WI38 (cell line): ENCODE measurements around the gene MRPL40.
A peak's percentile ranks its signal among the peaks of the same experiment; 100 is the strongest.
"Not testable (repeated sequence)": the region's sequence is repeated elsewhere in the genome, so short reads cannot be mapped to it uniquely, and the experiment has no call there.

Experiments used
- H3K4me3 ChIP-seq: 2 replicates; pipeline ENCODE4 v1.5.1; 2011; ENCODE audit warnings: low read depth, mild to moderate bottlenecking, control low read depth, low read length
- CTCF ChIP-seq: IDR thresholded peaks from 2 replicates; pipeline ENCODE4 v1.5.1; 2012; ENCODE audit warnings: low read depth, mild to moderate bottlenecking, control low read depth, low read length

The MRPL40 gene

DNA sequence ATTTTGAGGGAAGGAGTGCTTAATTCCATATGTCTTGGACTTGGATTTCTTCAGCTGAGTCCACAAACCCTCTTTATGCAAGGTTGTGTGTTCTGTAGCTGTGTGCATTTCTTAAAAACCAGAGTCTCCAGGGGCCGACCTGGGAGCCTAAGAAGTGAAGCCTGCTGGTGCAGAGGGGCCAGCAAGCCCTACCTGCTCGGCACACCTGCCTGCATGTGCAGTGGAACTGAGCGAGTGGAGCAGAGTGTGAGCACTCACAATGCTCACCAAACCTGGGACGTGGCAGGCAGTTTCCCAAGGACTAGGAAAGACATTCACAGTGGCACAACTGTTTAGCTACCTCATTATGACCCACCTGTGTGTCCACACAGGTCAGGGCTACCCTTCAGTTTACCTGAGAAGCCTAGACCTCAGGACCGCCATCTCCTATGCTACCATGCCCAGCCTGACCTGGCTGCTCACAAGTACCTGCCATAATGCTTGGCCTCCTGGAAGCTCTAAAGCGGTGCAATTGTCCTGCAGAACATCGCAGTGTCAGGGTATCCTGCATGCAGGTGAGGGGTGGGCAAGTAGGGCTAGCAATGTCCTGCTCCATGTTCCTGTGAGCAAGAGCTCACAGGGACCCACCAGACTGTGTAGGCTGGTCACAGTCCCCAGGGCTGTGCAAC lies 11.3 kb downstream of the MRPL40 start:
- TF ChIP-seq CTCF: no peak
- no peak overlapping the region for H3K4me3 ChIP-seq

DNA sequence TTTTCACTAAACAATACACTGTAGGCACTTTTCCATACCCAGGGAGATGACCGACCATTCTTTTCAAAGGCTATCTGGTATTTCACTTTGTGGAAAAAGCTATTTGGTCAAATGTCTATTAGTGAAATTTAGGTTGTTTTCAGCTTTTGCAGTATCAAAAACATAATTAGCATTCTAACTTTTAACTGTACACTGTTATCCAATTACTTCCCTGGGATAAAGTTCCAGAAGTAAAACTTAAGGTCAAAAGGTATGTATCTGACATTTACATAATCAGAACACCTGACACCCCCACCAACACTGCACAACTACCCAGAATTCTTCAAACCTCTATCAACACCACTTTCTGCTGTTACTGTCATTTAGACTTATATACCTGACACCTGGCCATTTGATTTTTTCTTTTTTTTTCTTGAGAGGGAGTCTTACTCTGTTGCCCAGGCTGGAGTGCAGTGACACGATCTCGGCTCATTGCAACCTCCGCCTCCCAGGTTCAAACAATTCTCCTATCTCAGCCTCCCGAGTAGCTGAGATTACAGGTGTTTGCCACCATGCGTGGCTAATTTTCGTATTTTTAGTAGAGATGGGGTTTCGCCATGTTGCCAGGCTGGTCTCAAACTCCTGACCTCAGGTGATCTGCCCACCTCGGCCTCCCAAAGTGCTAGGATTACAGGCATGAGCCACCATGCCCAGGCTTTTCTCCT lies 13.1 kb downstream of the MRPL40 start:
- H3K4me3 ChIP-seq: not testable (repeated sequence)

DNA sequence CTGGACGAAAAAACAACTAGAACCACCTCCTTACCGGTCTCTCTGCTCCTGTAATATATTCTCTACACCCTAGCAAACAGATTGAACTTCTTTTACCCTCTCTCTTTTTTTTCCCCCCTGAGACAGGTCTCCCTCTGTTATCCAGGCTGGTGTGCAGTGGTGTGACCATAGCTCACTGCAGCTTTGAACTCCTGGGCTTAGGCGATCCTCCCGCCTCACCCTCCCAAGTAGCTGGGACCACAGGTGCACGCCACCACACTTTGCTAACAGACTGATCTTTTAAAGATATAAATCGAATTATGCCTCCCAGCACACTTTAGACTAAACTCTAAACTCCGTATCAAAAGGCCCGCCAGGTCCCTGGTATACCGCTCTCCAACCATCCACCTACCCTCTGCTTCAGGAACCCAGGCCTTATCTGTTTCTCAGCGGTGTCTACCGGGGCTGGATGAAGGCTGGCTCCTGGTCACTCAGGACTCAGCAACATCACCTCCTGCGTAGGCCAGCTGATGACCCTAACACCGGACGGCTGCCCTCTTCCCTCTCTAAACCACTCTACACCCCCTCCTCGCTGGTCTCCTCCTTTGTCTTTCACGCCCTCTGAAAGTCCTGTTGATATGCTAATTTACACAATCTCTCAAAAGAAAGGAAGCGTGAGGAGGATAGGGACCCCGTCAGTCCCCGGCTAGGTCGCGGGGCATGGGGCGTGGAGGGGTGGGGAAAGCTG lies 14.4 kb downstream of the MRPL40 start:
- H3K4me3 ChIP-seq: peak overlapping the region; percentile 78
- TF ChIP-seq CTCF: no peak

DNA sequence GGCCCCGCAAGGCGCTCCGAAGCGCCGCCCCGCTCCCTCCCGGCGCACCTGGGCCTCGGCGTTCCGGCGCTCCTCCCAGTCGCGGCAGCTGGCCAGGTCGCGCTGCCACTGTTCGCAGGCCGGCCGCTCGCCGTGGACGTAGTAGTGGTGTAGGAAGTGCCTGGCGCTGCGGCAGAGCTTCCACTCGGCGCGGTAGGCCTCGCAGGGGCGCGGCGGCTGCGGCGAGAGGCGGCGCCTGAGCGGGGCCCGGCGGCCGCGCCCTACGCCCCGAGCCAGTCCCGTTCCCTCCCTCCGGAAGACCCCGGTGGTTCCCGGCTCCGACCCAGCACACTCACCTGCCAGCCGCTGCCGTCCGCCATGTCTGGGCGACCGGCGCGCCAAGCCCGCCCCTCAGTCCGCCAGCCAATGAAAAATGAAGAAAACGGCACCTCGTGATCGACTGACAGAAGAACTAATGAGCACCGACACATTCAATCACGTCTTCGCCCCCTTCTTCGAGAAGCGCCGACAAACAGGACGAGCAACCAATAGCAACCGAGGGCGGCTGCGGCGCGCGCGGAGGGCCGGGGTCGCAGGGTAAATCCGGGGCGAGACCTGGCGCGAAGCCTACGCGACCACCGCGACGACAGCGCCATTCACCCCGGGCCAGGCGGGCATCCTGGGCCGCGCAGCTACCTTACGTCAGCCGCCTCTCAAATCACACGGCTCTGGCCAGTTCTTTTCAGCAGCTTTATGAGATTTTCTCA lies 15.2 kb downstream of the MRPL40 start, which contains the start of gene C22orf39:
C22orf39 (minus strand) TSS at position 382 of the 746 bp plus-strand sequence; CDS start at position 359, 23 bp downstream.
- TF ChIP-seq CTCF: no peak
- H3K4me3 ChIP-seq: peak within 1 kb of the TSS; percentile 78

DNA sequence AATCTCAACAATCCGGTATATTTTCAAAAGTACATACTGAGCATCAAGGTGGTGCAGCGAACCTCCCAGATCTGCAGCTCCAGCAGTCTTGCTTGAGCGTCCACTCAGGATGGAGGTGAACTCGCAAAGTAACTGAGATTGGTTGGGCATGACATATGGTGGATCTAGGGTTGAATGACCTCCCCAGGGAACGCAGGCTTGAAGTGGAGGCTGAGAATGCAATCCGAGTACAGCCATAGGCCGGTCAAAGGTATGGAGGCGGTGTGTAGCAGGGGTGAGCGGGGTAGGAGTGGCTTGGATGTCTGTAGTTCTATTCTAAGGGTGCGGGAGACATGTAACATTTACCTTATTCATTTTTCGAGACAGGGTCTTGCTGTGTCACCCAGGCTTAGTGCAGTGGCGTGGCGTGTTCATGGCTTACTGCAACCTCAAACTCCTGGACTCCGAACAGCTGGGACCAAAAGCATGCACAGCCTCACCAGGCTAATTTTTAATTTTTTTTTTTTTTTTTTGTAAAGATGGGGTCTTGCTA lies 15.8 kb downstream of the MRPL40 start:
- TF ChIP-seq CTCF: no peak
- peak overlapping the region; percentile 78 for H3K4me3 ChIP-seq

DNA sequence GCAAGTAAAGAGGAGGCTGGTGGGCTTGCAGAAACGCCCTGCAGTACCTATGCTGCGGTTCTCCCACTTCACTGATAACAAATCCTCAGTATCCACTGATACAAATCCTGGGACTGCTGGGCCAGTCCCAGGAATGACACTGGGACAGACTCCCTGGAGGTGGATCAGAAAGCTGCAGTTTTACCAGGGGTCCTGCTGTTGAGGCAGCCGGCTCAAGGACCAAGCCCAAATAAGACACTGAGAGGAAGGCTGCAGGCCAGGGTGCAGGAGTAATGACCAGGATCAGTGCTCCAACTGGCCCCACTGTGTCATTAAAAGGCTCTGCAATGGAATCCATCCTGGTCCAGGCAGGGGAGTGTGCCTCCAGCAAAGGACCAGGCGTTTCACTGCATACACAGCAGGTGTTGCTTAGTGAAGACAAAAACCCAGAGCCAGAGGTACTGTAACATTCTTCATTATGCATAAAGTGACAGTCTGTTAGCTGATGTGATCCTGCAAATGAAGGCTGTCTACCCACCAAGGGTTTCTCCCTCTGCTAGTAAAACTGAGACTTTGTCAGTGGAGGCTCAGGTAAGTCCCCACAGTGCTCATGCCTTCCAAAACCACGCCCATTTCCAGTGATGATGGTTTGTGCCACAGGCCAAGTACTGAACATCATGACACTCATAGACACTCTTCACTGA lies 16.5 kb downstream of the MRPL40 start:
- H3K4me3 ChIP-seq: no peak overlapping the region
- TF ChIP-seq CTCF: no peak

DNA sequence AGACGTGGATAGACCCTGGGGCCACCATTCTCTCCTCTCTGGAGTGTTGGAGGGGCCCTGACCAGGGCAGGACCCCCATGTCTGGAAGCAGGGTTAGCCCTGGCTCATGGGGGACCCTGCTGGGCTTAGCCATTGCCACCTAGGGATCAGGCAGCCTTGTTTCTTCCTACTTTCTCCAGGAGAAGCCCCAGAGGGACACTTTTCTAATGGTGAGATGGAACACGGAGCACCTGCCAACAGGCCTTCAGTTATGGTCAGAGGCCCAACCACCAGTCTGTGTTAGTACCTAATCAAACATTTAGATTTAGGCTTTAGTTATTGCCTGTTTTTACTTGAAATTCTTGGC lies 17.1 kb downstream of the MRPL40 start:
- no peak overlapping the region for H3K4me3 ChIP-seq
- no peak for TF ChIP-seq CTCF
